RWPE1 (cell line): Measurements from ENCODE around the gene HNRNPH2.

Experiments used
- CTCF ChIA-PET: fragments of 350-600 bp; sonication (Branson Sonifier 250); formaldehyde crosslinking; extraction: SDS; loops from one replicate; lab custom pipeline; 2021; lab: Yijun Ruan, JAX
- POLR2A ChIA-PET: fragments of 400-600 bp; formaldehyde crosslinking; extraction: SDS; loops from one replicate; lab custom pipeline; 2020; ENCODE audit warnings: antibody characterized with exemption; ENCODE audit not compliant: low non-redundant PET; lab: Yijun Ruan, JAX
- DNase-seq: peaks from one replicate; pipeline ENCODE4 v3.0.0; 2012; ENCODE audit warnings: low spot score
- H3K27ac ChIP-seq: fragments of 450-650 bp; 2 replicates; pipeline ENCODE4 v1.5.1; 2017
- CTCF ChIP-seq: fragments of 450-650 bp; conservative IDR thresholded peaks from 2 replicates; pipeline ENCODE4 v1.5.1; 2017; ENCODE audit warnings: low read depth, mild to moderate bottlenecking

HNRNPH2 gene

GRCh38 chrX:101416691-101417090 lies 8.7 kb downstream of the HNRNPH2 start:
- ChIA-PET CTCF (no interaction called here), POLR2A (no interaction called here)

GRCh38 chrX:101417190-101417589 lies 9.2 kb downstream of the HNRNPH2 start:
- TF ChIP-seq CTCF = no peak
- no peak for DNase-seq
- ChIA-PET POLR2A (no interaction called here), CTCF (no interaction called here)
- no peak overlapping the region for H3K27ac ChIP-seq

More at GRCh38 chrX:101416691-101417090, 8.7 kb downstream of the HNRNPH2 start:
- H3K27ac ChIP-seq = no peak overlapping the region
- no peak for TF ChIP-seq CTCF
- DNase-seq = no peak

- no peak overlapping the region for H3K27ac ChIP-seq
- ChIA-PET POLR2A (no interaction called here), CTCF (no interaction called here)
- DNase-seq = no peak
- TF ChIP-seq CTCF = no peak
These were observed 10.2 kb downstream of the HNRNPH2 start for GRCh38 chrX:101417981-101418841.

GRCh38 chrX:101419489-101419888 lies 11.5 kb downstream of the HNRNPH2 start:
- POLR2A ChIA-PET = no interaction called here
- DNase-seq = no peak
- CTCF ChIA-PET = no interaction called here
- no peak for TF ChIP-seq CTCF
- no peak overlapping the region for H3K27ac ChIP-seq

- POLR2A ChIA-PET = no interaction called here
- no peak for DNase-seq
- CTCF ChIA-PET = no interaction called here
- H3K27ac ChIP-seq = no peak overlapping the region
- TF ChIP-seq CTCF = no peak
These were observed 19.9 kb downstream of the HNRNPH2 start for GRCh38 chrX:101427954-101428353.

GRCh38 chrX:101429934-101430333 lies 21.9 kb downstream of the HNRNPH2 start:
- H3K27ac ChIP-seq = no peak overlapping the region
- ChIA-PET CTCF (no interaction called here), POLR2A (no interaction called here)
- no peak for DNase-seq
- TF ChIP-seq CTCF = no peak
